Natural killer cell (primary cell): ENCODE measurements around the gene PTPRA. TPM values are rescaled to one million over a fixed set of nuclear protein-coding genes. Genes with fewer than 3 reads are reported as not detected.

Experiments used
- ATAC-seq, 3 donors: fragments of 150-1000 bp in 2 of 3; fragments of 200-7000 bp in 1 of 3; cut with Tn5 transposase; 1 replicate in 1 of 3; 2 replicates in 2 of 3; pipeline ENCODE4 v1.10.0; 2021; ENCODE audit warnings: mild to moderate bottlenecking in 2 of 3, moderate library complexity in 2 of 3
- DNase-seq, 2 donors: peaks; one replicate each; pipeline versions ENCODE4 v3.0.0 to v3.0.0-alpha.2; 2013 to 2021; ENCODE audit warnings: mixed read lengths in 1 of 2
- H3K27ac ChIP-seq: one replicate; pipeline ENCODE4 v1.5.1; 2013; ENCODE audit warnings: mild to moderate bottlenecking, low read length
- H3K27me3 ChIP-seq: one replicate; pipeline ENCODE4 v1.6.1; 2013; ENCODE audit warnings: low read length; ENCODE audit not compliant: control insufficient read depth, insufficient read depth
- H3K36me3 ChIP-seq: one replicate; pipeline ENCODE4 v1.6.1; 2013; ENCODE audit warnings: low read length; ENCODE audit not compliant: control insufficient read depth, insufficient read depth
- H3K4me1 ChIP-seq: one replicate; pipeline ENCODE4 v1.6.1; 2013; ENCODE audit warnings: low read length; ENCODE audit not compliant: control insufficient read depth, insufficient read depth
- H3K4me3 ChIP-seq: one replicate; pipeline ENCODE4 v1.5.1; 2013; ENCODE audit warnings: low read length
- H3K9me3 ChIP-seq: one replicate; pipeline ENCODE4 v1.6.1; 2013; ENCODE audit warnings: low read length; ENCODE audit not compliant: control insufficient read depth, insufficient read depth
- H3K27ac Mint-ChIP-seq, 2 donors: one replicate each; pipeline ENCODE4 v1.8.0; 2022; ENCODE audit warnings: mild to moderate bottlenecking in 2 of 2, mixed read lengths in 2 of 2, moderate library complexity in 1 of 2
- H3K27me3 Mint-ChIP-seq, 2 donors: one replicate each; pipeline ENCODE4 v1.8.0; 2022; ENCODE audit warnings: low read depth in 2 of 2, mixed read lengths in 2 of 2
- H3K36me3 Mint-ChIP-seq: one replicate; pipeline ENCODE4 v1.8.0; 2022; ENCODE audit warnings: mixed read lengths
- H3K4me1 Mint-ChIP-seq, 2 donors: one replicate each; pipeline ENCODE4 v1.8.0; 2022; ENCODE audit warnings: mixed read lengths in 2 of 2
- H3K4me3 Mint-ChIP-seq: one replicate; pipeline ENCODE4 v1.8.0; 2022; ENCODE audit warnings: mild to moderate bottlenecking, moderate library complexity, mixed read lengths
- H3K9me3 Mint-ChIP-seq, 2 donors: one replicate each; pipeline ENCODE4 v1.8.0; 2022; ENCODE audit warnings: mixed read lengths in 2 of 2
- WGBS: methylation state at CpG from one replicate; pipeline ENCODE4 v1.1.7; 2013; ENCODE audit warnings: missing lambda C conversion rate; ENCODE audit not compliant: insufficient coverage; 5-methylcytosine and 5-hydroxymethylcytosine counted together
- intact Hi-C: fragments of 100-400 bp; cut with micrococcal nuclease; formaldehyde crosslinking; loops from one replicate; pipeline ENCODE4 v1.14.2; 2022
- total RNA-seq, 4 donors: library from RNA; stranded (reverse); fragments of 120-200 nt in 1 of 4; gene quantifications; one replicate each; pipeline versions ENCODE4 v1.2.3 to v1.2.4, GENCODE V29; 2013 to 2022
- TF ChIP-seq, protein P1 (sequence below): fragments of 200-600 bp; IDR thresholded peaks from one replicate; pipeline ENCODE4 v1.8.0; 2022; ENCODE audit warnings: antibody characterized with exemption

Gene PTPRA
- total RNA-seq, 3 donors from 2014 or later (not counting 1 experiment from before 2014, with no cell fraction given) = 125 to 172 (median 141) TPM

DNA sequence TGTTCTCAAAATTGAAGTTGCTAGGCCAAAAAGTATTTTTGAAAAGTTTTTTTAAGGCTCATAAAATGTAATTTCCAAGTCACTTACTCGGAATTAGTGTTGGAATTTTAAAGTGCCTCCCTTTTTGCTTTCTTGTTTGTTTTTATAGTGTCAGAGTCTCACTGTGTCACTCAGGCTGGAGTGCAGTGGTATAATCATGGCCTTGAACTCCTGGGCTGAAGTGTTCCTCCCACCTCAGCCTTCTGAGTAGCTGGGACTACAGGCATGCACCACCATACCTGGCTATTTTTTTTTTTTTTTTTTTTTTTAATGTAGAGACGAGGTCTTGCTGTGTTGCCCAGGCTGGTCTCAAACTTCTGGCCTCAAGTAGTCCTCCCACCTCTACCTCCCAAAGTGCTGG is 130.1 kb downstream of the PTPRA start:
- no peaks in the 10 kb centered on the region for H3K4me1 ChIP-seq
- no peak overlapping the region for H3K27ac ChIP-seq
- DNase-seq = no peak
- ATAC-seq = no peak
- no peak overlapping the region for H3K4me3 ChIP-seq
- no peaks in the 10 kb centered on the region for H3K9me3 ChIP-seq
- no peaks in the 10 kb centered on the region for H3K27me3 ChIP-seq
- Mint-ChIP-seq H3K4me3 (no peak overlapping the region), H3K27me3 (no peaks in the 10 kb centered on the region), H3K9me3 (no peaks in the 10 kb centered on the region), H3K36me3 (peaks cover 24% of the 10 kb centered on the region), H3K27ac (no peak overlapping the region), H3K4me1 (no peaks in the 10 kb centered on the region)
- WGBS = 100% methylated on average over 1 of the region's 2 CpGs
- TF ChIP-seq, protein P1, sequence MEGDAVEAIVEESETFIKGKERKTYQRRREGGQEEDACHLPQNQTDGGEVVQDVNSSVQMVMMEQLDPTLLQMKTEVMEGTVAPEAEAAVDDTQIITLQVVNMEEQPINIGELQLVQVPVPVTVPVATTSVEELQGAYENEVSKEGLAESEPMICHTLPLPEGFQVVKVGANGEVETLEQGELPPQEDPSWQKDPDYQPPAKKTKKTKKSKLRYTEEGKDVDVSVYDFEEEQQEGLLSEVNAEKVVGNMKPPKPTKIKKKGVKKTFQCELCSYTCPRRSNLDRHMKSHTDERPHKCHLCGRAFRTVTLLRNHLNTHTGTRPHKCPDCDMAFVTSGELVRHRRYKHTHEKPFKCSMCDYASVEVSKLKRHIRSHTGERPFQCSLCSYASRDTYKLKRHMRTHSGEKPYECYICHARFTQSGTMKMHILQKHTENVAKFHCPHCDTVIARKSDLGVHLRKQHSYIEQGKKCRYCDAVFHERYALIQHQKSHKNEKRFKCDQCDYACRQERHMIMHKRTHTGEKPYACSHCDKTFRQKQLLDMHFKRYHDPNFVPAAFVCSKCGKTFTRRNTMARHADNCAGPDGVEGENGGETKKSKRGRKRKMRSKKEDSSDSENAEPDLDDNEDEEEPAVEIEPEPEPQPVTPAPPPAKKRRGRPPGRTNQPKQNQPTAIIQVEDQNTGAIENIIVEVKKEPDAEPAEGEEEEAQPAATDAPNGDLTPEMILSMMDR = no peak
- H3K36me3 ChIP-seq = peaks cover 46% of the 10 kb centered on the region
- intact Hi-C loops = loop anchor here (5.0 kb wide), 2 partner anchors 151 to 251 kb away; no protein-coding TSS in a partner anchor

DNA sequence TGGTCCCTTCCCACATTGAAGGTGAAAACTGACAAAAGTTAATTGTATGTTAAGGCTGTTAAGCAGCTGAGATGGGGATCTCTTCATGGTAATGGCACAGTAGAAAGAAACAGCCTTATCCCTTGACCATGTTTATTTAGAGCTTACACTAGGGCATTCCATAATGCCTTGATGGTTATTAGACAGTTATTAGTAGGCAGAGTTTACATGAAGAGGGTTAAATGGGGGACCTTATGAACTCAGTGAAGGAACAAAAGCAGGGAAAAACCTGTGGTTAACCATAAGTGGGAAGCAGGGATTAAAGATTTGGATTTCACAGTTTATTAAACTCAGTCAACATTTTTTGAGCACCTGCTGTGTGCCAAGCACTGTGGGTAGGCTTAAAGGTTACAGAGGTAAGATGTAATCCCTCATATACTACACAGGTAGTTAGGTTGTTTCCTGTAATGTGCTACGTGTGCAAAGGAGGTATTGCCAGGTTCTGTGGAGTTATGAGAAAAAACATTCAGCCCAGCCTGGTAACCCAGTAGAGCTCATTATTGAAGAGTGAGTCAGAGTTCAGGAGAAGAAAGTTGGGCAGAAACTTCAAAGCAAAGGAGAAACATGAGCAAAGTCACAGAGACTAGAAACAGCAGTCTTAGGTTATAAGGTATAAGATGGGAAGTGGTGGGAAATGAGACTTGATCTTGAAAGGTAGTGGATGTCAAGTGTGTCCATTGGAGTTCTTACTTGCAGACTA is 137.9 kb downstream of the PTPRA start:
- Mint-ChIP-seq H3K9me3 (no peaks in the 10 kb centered on the region), H3K4me1 (peaks cover 0 to 4% of the 10 kb centered on the region in 2 donors), H3K4me3 (no peak overlapping the region), H3K27me3 (no peaks in the 10 kb centered on the region), H3K27ac (peak overlapping the region; percentile 2 to 41), H3K36me3 (peaks cover 13% of the 10 kb centered on the region)
- H3K27ac ChIP-seq = no peak overlapping the region
- peaks cover 60% of the 10 kb centered on the region for H3K36me3 ChIP-seq
- WGBS = 58% methylated on average over 1 of the region's 1 CpG
- TF ChIP-seq, protein P1 = no peak
- H3K4me3 ChIP-seq = no peak overlapping the region
- no peak for ATAC-seq
- DNase-seq = no peak
- H3K9me3 ChIP-seq = no peaks in the 10 kb centered on the region
- no peaks in the 10 kb centered on the region for H3K27me3 ChIP-seq
- intact Hi-C loops = no loop called here
- no peaks in the 10 kb centered on the region for H3K4me1 ChIP-seq

DNA sequence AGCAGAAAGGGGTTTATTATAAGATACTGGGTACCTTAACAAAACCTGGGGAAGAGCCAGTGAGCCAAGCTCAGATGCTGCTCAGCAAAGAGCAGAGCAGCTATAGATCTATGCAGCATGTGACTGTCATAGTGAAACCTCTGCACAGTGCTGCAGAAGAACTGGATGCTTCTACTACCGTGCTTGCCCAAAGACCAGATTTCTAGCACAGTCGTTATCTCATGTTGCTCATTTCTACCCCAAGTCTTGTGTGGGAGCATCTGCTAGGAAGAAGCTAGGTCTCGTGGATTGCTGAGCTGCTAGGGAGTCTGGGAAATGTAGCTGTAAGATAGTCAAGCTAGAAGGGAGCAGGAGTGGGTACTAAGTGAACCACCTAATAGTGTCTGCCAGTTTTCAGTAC is 138.5 kb downstream of the PTPRA start:
- Histone ChIP-seq H3K9me3 (no peaks in the 10 kb centered on the region), H3K36me3 (peaks cover 56% of the 10 kb centered on the region), H3K27me3 (no peaks in the 10 kb centered on the region), H3K27ac (no peak overlapping the region), H3K4me1 (no peaks in the 10 kb centered on the region), H3K4me3 (no peak overlapping the region)
- WGBS = 87% methylated on average over 3 of the region's 3 CpGs
- TF ChIP-seq, protein P1 = no peak
- H3K4me3 Mint-ChIP-seq = no peak overlapping the region
- H3K4me1 Mint-ChIP-seq = peaks cover 0 to 4% of the 10 kb centered on the region in 2 donors
- H3K27ac Mint-ChIP-seq = peak overlapping the region; percentile 1 to 42
- no peaks in the 10 kb centered on the region for H3K27me3 Mint-ChIP-seq
- H3K9me3 Mint-ChIP-seq = no peaks in the 10 kb centered on the region
- intact Hi-C loops = no loop called here
- peaks cover 13% of the 10 kb centered on the region for H3K36me3 Mint-ChIP-seq
- ATAC-seq (no peak), DNase-seq (no peak)

DNA sequence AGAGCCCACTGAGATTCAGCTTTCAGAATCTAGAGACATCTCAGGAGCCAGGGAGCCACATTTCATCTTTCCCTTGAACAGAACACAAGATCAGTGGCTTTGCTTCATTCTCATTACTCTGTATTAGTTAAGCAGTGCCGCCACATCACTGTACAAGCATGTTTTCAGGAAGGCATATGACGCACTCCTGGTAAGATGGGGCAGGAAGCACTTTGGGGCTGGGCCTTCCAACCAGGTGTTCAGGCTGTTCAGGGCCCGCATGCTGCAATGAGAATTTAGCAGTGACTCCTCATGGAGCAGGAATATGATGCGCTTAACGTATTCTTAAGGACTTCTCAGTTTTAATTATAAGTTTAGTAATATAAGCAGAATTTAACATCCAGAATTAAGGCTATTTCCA is 140.5 kb downstream of the PTPRA start:
- H3K27me3 Mint-ChIP-seq = no peaks in the 10 kb centered on the region
- Histone ChIP-seq H3K9me3 (no peaks in the 10 kb centered on the region), H3K27ac (no peak overlapping the region), H3K4me1 (no peaks in the 10 kb centered on the region), H3K36me3 (peaks cover 49% of the 10 kb centered on the region), H3K4me3 (no peak overlapping the region), H3K27me3 (no peaks in the 10 kb centered on the region)
- H3K9me3 Mint-ChIP-seq = no peaks in the 10 kb centered on the region
- H3K36me3 Mint-ChIP-seq = peaks cover 7% of the 10 kb centered on the region
- intact Hi-C loops = no loop called here
- peaks cover 0 to 4% of the 10 kb centered on the region in 2 donors for H3K4me1 Mint-ChIP-seq
- TF ChIP-seq, protein P1 = no peak
- ATAC-seq = no peak
- no peak overlapping the region for H3K4me3 Mint-ChIP-seq
- H3K27ac Mint-ChIP-seq = no peak overlapping the region
- no peak for DNase-seq
- 100% methylated on average over 5 of the region's 5 CpGs for WGBS
